Measurements from ENCODE around the gene STUM.
"Not testable (repeated sequence)": the region's sequence is repeated elsewhere in the genome, so short reads cannot be mapped to it uniquely, and the experiment has no call there.

Gene STUM

GRCh38 chr1:226608699-226609505, 60.3 kb downstream of the STUM start:
- peak; percentile 24 for DNase-seq (ENCODE audit: low read depth)
- no peak overlapping the region for H3K4me3 ChIP-seq (ENCODE audit: low read length)
- TF ChIP-seq CTCF (conservative IDR thresholded peaks at IDR 0.05; ENCODE audit: low read depth, low read length): peak; percentile 93

GRCh38 chr1:226609836-226610455, 61.4 kb downstream of the STUM start:
- no peak for DNase-seq (ENCODE audit: low read depth)

GRCh38 chr1:226610671-226611070, 62.1 kb downstream of the STUM start:
- no peak overlapping the region for H3K4me3 ChIP-seq (ENCODE audit: low read length)
- no peak for TF ChIP-seq CTCF (conservative IDR thresholded peaks at IDR 0.05; ENCODE audit: low read depth, low read length)
- DNase-seq (ENCODE audit: low read depth): no peak

More at GRCh38 chr1:226609836-226610455, 61.4 kb downstream of the STUM start:
- TF ChIP-seq CTCF (conservative IDR thresholded peaks at IDR 0.05; ENCODE audit: low read depth, low read length): no peak
- H3K4me3 ChIP-seq (ENCODE audit: low read length): no peak overlapping the region

- H3K4me3 ChIP-seq (ENCODE audit: low read length): no peak overlapping the region
- no peak for DNase-seq (ENCODE audit: low read depth)
- TF ChIP-seq CTCF (conservative IDR thresholded peaks at IDR 0.05; ENCODE audit: low read depth, low read length): peak; percentile 15
These were observed 62.7 kb downstream of the STUM start for GRCh38 chr1:226611301-226611700.

GRCh38 chr1:226611980-226612379, 63.4 kb downstream of the STUM start:
- H3K4me3 ChIP-seq (ENCODE audit: low read length); DNase-seq (ENCODE audit: low read depth): not testable (repeated sequence)

GRCh38 chr1:226615876-226616275, 67.3 kb downstream of the STUM start:
- no peak for TF ChIP-seq CTCF (conservative IDR thresholded peaks at IDR 0.05; ENCODE audit: low read depth, low read length)
- no peak for DNase-seq (ENCODE audit: low read depth)

GRCh38 chr1:226616636-226617035, 68.1 kb downstream of the STUM start:
- no peak overlapping the region for H3K4me3 ChIP-seq (ENCODE audit: low read length)
- no peak for TF ChIP-seq CTCF (conservative IDR thresholded peaks at IDR 0.05; ENCODE audit: low read depth, low read length)
- DNase-seq (ENCODE audit: low read depth): no peak

More at GRCh38 chr1:226615876-226616275, 67.3 kb downstream of the STUM start:
- no peak overlapping the region for H3K4me3 ChIP-seq (ENCODE audit: low read length)
